Measurements from ENCODE around the gene HPN. TPM values are rescaled to one million over a fixed set of nuclear protein-coding genes. Genes with fewer than 3 reads are reported as not detected.

Gene HPN
- total and polyA plus RNA-seq, 2 of the 13 experiments (the other 11 are each of a cell fraction or from before 2014, with no cell fraction given), result 46.7 to 261 TPM

GRCh38 chr19:34994286-34994642 is 47.3 kb upstream of the HPN start (continued):
- no peak for TF ChIP-seq NFAT5 (CRISPR knock-in tag; IDR thresholded peaks at IDR 0.05)
- no peak for TF ChIP-seq KAT7 (CRISPR knock-in tag; IDR thresholded peaks at IDR 0.05; ENCODE audit: borderline replicate concordance)
- TF ChIP-seq ZBTB40 (IDR thresholded peaks at IDR 0.05), result no peak
- TF ChIP-seq ZBTB40 (CRISPR knock-in tag; IDR thresholded peaks at IDR 0.05), result 0 out of 2 replicates have a peak, but pooled peaks have one; percentile 10
- TF ChIP-seq HOXD1 (CRISPR knock-in tag; IDR thresholded peaks at IDR 0.05), result no peak
- TF ChIP-seq TP53 (CRISPR knock-in tag; conservative IDR thresholded peaks at IDR 0.05), result no peak
- no peak for TF ChIP-seq NR2F6 (IDR thresholded peaks at IDR 0.05)
- no peak for TF ChIP-seq NR2F6 (CRISPR knock-in tag; IDR thresholded peaks at IDR 0.05)
- TF ChIP-seq TBP (CRISPR knock-in tag; IDR thresholded peaks at IDR 0.05), result no peak
- TF ChIP-seq SPEN (CRISPR knock-in tag; IDR thresholded peaks at IDR 0.05; ENCODE audit: low read depth), result no peak
- TF ChIP-seq ZNF558 (CRISPR knock-in tag; IDR thresholded peaks at IDR 0.05; ENCODE audit: borderline replicate concordance), result no peak
- no peak for TF ChIP-seq ZNF773 (CRISPR knock-in tag; IDR thresholded peaks at IDR 0.05; ENCODE audit: borderline replicate concordance)
- 0 out of 2 replicates have a peak, but pooled peaks have one; percentile 6 for TF ChIP-seq ZBTB7A (CRISPR knock-in tag; IDR thresholded peaks at IDR 0.05)
- no peak for TF ChIP-seq SATB2 (CRISPR knock-in tag; IDR thresholded peaks at IDR 0.05)
- no peak for TF ChIP-seq HMGA1 (CRISPR knock-in tag; conservative IDR thresholded peaks at IDR 0.05)
- TF ChIP-seq MXD3 (CRISPR knock-in tag; IDR thresholded peaks at IDR 0.05), result no peak
- TF ChIP-seq SRSF1 (optimal IDR thresholded peaks at IDR 0.05; ENCODE audit: low read depth, low read length), result no peak
- 0 out of 2 replicates have a peak, but pooled peaks have one; percentile 36 for TF ChIP-seq ZNF788 (CRISPR knock-in tag; IDR thresholded peaks at IDR 0.05; ENCODE audit: borderline replicate concordance)
